Progenitor cell of endocrine pancreas (in vitro differentiated cells): ENCODE measurements around the gene DOLK. TPM values are rescaled to one million over a fixed set of nuclear protein-coding genes. Genes with fewer than 3 reads are reported as not detected.

Source experiments
- DNase-seq: peaks from one replicate; pipeline ENCODE4 v3.0.0; 2021; ENCODE audit warnings: low spot score; ENCODE audit not compliant: unreplicated experiment
- H3K27ac Mint-ChIP-seq: 2 replicates; pipeline ENCODE4 v1.8.0; 2021; ENCODE audit warnings: mild to moderate bottlenecking, moderate library complexity, mixed read lengths
- H3K27me3 Mint-ChIP-seq: 2 replicates; pipeline ENCODE4 v1.8.0; 2021; ENCODE audit warnings: mixed read lengths
- H3K36me3 Mint-ChIP-seq: 2 replicates; pipeline ENCODE4 v1.8.0; 2022; ENCODE audit warnings: mixed read lengths; ENCODE audit not compliant: insufficient read depth
- H3K4me1 Mint-ChIP-seq: 2 replicates; pipeline ENCODE4 v1.8.0; 2021; ENCODE audit warnings: low read depth, mixed read lengths
- H3K4me3 Mint-ChIP-seq: 2 replicates; pipeline ENCODE4 v1.8.0; 2021; ENCODE audit warnings: low read depth, mild to moderate bottlenecking, moderate library complexity, mixed read lengths
- H3K9me3 Mint-ChIP-seq: 2 replicates; pipeline ENCODE4 v1.8.0; 2021; ENCODE audit warnings: low read depth, mixed read lengths
- CTCF ChIP-seq: fragments of 200-600 bp; sonication (generic); IDR thresholded peaks from one replicate; pipeline ENCODE4 v1.5.0; 2021; ENCODE audit warnings: antibody characterized with exemption, mild to moderate bottlenecking; ENCODE audit not compliant: unreplicated experiment
- total RNA-seq: library from RNA; stranded (reverse); gene quantifications from 2 replicates; pipeline ENCODE4 v1.2.1, GENCODE V29; 2021

Gene DOLK
- total RNA-seq, 1 donor from 2014 or later: 16.3 TPM

DNA sequence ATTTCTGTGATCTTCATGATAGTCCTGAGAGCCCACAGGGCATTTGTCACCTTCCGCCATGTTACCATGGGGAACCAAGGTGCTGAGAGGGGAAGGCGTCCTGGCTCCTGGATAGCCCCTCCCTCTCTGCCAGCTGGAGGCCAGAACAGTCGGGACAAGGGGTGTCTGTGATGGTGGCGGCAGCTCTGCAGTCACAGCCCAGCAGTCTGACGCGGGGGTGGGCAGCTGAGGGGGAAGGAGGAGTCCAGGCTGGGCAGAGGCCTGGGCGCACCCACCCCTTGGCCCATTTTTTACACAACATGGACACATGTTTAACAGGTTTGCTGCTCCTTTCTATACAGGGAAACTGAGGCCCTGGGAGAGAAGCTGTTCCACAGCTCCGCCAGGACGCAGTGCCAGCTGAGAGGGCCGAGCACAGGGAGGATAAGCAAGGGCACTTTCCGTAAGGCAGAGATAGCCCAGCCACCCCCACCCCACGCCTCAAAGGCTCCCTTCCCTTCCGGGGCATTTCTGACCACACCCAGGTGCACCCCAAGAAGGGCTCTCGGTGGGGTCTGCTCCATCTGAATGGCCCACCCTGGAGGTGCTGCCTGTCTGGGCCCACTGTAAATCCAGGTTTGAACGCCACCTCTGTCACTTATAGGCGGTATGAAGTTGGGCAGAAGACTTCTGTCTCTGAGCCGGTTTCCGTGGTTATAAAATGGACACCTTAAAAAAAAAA, 48.4 kb downstream of the DOLK start:
- no peak for TF ChIP-seq CTCF
- peak overlapping the region; percentile 62 for H3K27ac Mint-ChIP-seq
- peaks cover 6% of the 10 kb centered on the region for H3K36me3 Mint-ChIP-seq
- no peak for DNase-seq
- H3K9me3 Mint-ChIP-seq: no peaks in the 10 kb centered on the region
- no peaks in the 10 kb centered on the region for H3K4me1 Mint-ChIP-seq
- no peaks in the 10 kb centered on the region for H3K27me3 Mint-ChIP-seq
- H3K4me3 Mint-ChIP-seq: no peak overlapping the region

DNA sequence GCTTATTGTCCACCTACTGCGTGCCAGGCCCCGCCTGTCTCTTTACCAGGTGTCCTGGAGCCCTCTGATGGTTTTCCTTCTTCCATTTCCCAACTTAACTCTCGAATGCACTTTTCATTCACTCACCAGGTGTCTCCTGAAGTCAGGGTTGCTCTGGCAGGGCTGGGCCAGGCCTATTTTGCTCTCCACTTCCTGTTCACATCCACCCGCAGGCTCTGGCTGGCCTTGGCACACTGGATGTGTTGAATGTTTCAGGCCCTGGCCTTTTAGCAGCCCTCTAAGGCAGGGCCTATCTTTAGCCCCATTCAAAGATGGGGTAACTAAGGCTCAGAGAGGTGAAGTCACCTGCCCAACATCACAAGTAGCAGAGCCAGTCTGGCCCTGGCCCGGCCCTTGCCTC, 49.0 kb downstream of the DOLK start:
- no peak for DNase-seq
- H3K4me3 Mint-ChIP-seq: no peak overlapping the region
- no peaks in the 10 kb centered on the region for H3K4me1 Mint-ChIP-seq
- H3K9me3 Mint-ChIP-seq: no peaks in the 10 kb centered on the region
- TF ChIP-seq CTCF: no peak
- H3K36me3 Mint-ChIP-seq: peaks cover 7% of the 10 kb centered on the region
- H3K27me3 Mint-ChIP-seq: no peaks in the 10 kb centered on the region
- no peak overlapping the region for H3K27ac Mint-ChIP-seq

DNA sequence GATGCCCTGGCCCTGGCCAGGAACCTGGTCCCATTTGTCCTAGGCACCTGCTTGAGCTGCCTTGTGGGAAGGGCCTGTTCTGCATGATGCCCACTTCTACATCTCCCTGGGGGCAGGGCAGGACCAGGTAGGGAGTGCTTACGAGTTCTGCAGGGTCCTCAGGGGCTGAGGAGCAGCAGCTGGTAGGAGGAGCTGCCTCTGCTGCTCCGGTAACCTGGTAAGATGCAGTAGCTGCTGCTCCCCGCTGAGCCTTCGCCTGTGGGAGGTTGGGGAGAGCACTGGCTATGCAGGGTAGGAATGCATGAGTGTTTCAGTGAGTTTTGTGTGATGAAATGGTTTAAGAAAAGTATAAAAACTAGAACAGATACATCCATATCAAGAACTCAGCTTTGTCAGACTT, 51.8 kb downstream of the DOLK start:
- no peak overlapping the region for H3K4me3 Mint-ChIP-seq
- TF ChIP-seq CTCF: no peak
- no peaks in the 10 kb centered on the region for H3K27me3 Mint-ChIP-seq
- DNase-seq: no peak
- H3K4me1 Mint-ChIP-seq: no peaks in the 10 kb centered on the region
- no peak overlapping the region for H3K27ac Mint-ChIP-seq
- H3K9me3 Mint-ChIP-seq: no peaks in the 10 kb centered on the region
- peaks cover 8% of the 10 kb centered on the region for H3K36me3 Mint-ChIP-seq

Other genes with a start within 250 kb of the DOLK start
- gene PKN3, start 245.1 kb downstream of the DOLK start, total RNA-seq: 20.0 and 20.2 TPM in 2 replicates
- gene ZDHHC12, start 223.5 kb downstream of the DOLK start, total RNA-seq: 33.7 TPM in 2 replicates
- 38.4 and 42.2 TPM in 2 replicates for gene ZER1, start 175.7 kb downstream of the DOLK start, total RNA-seq
- 36.1 and 36.2 TPM in 2 replicates for gene TBC1D13, start 160.3 kb downstream of the DOLK start, total RNA-seq
- 14.7 and 18.0 TPM in 2 replicates for gene ENDOG, start 129.1 kb downstream of the DOLK start, total RNA-seq
- gene SPOUT1, start 117.8 kb downstream of the DOLK start, total RNA-seq: 47.5 and 57.9 TPM in 2 replicates
- 11.5 and 11.7 TPM in 2 replicates for gene KYAT1, start 65.7 kb downstream of the DOLK start, total RNA-seq
- 38.2 and 38.8 TPM in 2 replicates for gene LRRC8A, start 65.5 kb downstream of the DOLK start, total RNA-seq
- 19.9 and 21.3 TPM in 2 replicates for gene PHYHD1, start 26.6 kb downstream of the DOLK start, total RNA-seq
- gene NUP188, start 96 bp upstream of the DOLK start, total RNA-seq: 68.3 and 74.8 TPM in 2 replicates
- 182 and 183 TPM in 2 replicates for gene SH3GLB2, start 80.7 kb upstream of the DOLK start, total RNA-seq
- 42.6 and 45.4 TPM in 2 replicates for gene MIGA2, start 89.0 kb upstream of the DOLK start, total RNA-seq
- 29.1 and 29.3 TPM in 2 replicates for gene DOLPP1, start 133.5 kb upstream of the DOLK start, total RNA-seq
- 19.0 and 20.5 TPM in 2 replicates for gene CRAT, start 163.2 kb upstream of the DOLK start, total RNA-seq
- 135 and 145 TPM in 2 replicates for gene PTPA, start 163.8 kb upstream of the DOLK start, total RNA-seq
- 21.8 and 22.6 TPM in 2 replicates for gene IER5L, start 230.7 kb upstream of the DOLK start, total RNA-seq